Activated T-helper 1 cell treated with anti-CD3 and anti-CD28 coated beads, Interleukin-2, amount 50 U/mL, for 16 hours (primary cell): ENCODE data around the gene NUCB1.
"Not testable (repeated sequence)": the region's sequence is repeated elsewhere in the genome, so short reads cannot be mapped to it uniquely, and the experiment has no call there.

Experiments used
- DNase-seq, 2 donors: peaks; one replicate each; pipeline ENCODE4 v3.0.0-alpha.2; 2020; ENCODE audit warnings: low read depth in 1 of 2, low spot score in 1 of 2

NUCB1 gene

DNA sequence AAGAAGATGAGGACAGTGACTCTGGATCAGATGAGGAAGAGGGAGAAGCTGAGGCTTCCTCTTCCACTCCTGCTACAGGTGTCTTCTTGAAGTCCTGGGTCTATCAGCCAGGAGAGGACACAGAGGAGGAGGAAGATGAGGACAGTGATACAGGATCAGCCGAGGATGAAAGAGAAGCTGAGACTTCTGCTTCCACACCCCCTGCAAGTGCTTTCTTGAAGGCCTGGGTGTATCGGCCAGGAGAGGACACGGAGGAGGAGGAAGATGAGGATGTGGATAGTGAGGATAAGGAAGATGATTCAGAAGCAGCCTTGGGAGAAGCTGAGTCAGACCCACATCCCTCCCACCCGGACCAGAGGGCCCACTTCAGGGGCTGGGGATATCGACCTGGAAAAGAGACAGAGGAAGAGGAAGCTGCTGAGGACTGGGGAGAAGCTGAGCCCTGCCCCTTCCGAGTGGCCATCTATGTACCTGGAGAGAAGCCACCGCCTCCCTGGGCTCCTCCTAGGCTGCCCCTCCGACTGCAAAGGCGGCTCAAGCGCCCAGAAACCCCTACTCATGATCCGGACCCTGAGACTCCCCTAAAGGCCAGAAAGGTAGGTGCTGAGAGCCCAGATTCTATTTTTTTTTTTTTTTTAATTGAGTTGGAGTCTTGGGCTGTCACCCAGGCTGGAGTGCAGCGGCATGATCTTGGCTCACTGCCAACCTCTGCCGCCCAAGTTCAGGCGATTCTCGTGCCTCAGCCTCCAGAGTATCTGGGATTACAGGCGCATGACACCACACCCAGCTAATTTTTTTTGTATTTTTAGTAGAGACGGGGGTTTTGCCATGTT lies 25.6 kb upstream of the NUCB1 start:
- no peak for DNase-seq

- not testable (repeated sequence) for DNase-seq
Measured at GRCh38 chr19:48876043-48876981, 23.8 kb upstream of the NUCB1 start.

DNA sequence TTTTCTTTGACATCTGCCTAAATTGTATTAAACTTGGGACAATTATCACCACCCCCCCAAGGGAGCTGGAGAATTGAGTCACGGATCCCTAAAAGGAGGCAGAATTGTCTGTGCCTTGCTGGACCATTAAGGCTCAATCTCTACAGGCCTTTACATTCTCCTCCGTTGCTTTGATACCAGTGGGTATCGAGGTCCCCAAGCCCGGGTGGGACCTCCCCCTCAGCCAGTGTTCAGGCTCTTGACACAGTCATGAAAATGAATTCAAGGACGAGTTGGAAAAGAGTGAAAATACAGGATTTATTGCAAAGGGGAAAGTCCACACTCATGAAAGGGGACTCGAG lies 22.3 kb upstream of the NUCB1 start:
- no peak for DNase-seq

DNA sequence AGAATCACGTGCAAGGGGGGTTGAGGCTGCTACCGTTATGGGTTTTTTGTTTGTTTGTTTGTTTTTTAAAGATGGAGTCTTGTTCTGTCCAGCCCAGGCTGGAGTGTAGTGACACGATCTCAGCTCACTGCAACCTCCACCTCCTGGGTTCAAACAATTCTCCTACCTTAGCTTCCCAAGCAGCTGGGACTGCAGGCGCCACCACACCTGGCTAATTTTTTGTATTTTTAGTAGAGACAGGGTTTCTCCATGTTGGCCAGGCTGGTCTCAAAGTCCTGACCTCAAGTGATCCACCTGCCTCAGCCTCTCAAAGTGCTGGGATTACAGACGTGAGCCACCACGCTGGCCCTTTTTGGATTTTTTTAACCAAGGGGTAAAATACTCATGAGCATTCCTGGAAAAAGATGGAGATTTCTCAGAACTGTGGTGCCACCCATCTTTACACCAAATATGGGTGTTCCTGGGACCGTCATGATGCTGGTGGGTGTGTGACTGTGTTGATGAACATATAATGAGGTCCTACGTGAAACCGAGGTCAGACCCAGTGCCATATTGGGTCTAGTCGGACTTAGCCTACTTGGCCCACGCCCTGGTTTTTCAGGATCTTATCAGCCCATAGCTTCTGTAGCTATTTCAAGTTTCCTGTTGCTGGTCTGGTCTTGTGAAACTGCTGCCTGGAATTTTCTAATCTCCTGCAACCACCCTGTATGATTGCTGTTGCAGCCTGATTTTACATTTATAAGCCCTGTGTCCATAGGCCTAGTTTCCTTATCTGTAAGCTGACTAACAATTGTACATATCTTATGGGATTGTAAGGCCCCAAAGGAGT lies 21.7 kb upstream of the NUCB1 start:
- no peak for DNase-seq

GRCh38 chr19:48879025-48879637 lies 21.0 kb upstream of the NUCB1 start:
- DNase-seq, result no peak

DNA sequence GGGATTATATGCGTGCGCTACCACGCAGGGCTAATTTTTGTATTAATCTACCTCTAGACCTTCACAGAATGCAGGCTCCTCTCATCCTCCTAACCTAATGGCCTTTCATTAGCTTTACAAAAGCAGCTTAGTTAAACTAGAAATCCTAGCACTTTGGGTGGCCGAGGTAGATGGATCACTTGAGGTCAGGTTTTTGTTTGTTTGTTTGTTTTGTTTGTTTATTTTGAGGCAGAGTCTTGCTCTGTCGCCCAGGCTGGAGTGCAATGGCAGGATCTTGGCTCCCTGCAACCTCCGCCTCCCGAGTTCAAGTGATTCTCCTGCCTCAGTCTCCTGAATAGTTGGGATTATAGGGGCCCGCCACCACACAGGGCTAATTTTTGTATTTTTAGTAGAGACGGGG lies 20.4 kb upstream of the NUCB1 start:
- not testable (repeated sequence) for DNase-seq

GRCh38 chr19:48881741-48882657 lies 18.1 kb upstream of the NUCB1 start:
- DNase-seq, result no peak

- DNase-seq, result no peak
Measured at GRCh38 chr19:48883726-48884125, 16.4 kb upstream of the NUCB1 start.

GRCh38 chr19:48887861-48888612 lies 12.1 kb upstream of the NUCB1 start:
- DNase-seq, result no peak

DNA sequence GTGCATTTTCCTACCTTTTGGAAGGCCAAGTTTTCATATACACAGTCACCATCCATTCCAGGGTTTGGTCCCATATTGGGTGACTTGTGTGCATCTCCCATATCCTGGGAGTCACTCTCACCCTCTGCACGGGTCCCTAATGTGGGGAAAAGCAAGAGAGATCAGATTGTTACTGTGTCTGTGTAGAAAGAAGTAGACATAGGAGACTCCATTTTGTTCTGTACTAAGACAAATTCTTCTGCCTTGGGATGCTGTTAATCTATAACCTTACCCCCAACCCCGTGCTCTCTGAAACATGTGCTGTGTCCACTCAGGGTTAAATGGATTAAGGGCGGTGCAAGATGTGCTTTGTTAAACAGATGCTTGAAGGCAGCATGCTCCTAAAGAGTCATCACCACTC lies 10.6 kb upstream of the NUCB1 start:
- not testable (repeated sequence) for DNase-seq

DNA sequence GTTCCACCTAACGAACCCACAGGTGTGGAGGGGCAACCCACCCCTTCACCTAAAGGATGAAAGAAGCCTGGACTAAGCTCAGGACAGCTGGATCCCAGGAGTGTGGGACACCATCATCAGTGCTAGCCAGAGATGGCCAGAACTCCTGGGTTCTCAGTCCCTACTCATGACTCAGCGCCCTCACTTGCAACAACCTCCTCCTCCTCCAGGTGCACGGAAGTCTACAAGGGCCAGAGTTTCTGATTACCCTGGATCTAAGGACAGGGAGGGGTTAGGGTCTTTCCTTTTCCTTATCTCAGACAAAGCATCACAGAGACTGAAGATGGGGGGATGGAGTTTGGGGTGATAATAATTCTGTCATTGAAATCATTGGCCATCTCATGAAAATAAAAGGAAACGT lies 9.6 kb upstream of the NUCB1 start:
- DNase-seq, result no peak

DNA sequence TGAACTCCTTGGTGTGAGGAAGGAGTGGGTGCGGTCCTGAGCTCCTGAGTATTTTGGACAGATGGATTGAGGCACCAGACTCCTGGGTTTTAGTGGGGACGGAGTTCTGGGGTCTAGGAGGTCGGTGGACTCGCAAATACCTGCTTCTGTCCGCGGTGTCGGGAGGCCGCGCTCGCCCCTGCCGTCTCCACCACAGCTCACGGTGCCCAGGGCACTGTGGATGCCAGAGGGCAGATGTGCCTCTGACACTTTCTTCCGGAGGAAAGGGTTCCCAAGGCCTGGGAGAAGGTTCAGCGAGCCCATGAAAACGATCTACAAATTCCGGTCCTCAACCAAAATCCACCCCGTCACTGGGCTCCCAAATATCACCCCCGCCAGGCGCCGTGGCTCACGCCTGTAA lies 4.9 kb upstream of the NUCB1 start:
- no peak for DNase-seq

- no peak for DNase-seq
Measured at GRCh38 chr19:48896191-48896720, 3.9 kb upstream of the NUCB1 start.

DNA sequence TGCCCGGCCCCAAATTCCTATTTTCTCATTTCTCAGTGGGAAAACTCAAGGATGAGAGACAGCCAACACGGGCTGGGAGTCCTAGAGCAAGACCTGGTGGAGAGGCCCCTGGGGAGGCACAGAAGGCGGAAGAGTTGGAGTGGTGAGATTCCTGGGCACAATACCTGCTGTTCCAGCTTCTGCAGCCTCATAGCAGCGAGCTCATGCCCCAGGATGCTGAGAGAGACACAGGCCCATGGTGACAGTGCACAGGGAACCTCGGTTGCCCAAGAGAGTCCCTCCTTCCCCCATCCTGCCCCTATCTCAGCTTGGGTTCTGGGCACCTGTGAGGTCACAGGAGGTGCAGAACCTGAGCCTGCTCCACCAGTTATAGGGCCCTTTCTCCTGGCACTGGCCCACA lies 2.9 kb upstream of the NUCB1 start:
- DNase-seq, result no peak

- DNase-seq, result not testable (repeated sequence)
Measured at GRCh38 chr19:48899386-48899749, 744 bp upstream of the NUCB1 start.

- no peak for DNase-seq
Measured at GRCh38 chr19:48900477-48901406, 630 bp downstream of the NUCB1 start.

DNA sequence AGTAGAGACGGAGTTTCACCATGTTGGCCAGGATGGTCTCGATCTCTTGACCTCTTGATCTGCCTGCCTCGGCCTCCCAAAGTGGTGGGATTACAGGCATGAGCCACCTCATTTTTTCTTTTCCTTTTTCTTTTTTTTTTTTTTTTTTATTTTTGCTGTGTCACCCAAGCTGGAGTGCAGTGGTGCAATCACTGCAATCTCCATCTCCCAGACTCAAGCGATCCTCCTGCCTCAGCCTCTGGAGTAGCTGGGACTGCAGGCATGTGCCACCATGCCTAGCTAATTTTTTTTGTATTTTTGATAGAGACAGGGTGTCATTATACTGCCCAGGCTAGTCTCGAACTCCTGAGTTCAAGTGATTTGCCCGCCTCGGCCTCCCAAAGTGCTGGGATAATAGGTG lies 2.2 kb downstream of the NUCB1 start:
- DNase-seq, result not testable (repeated sequence)

DNA sequence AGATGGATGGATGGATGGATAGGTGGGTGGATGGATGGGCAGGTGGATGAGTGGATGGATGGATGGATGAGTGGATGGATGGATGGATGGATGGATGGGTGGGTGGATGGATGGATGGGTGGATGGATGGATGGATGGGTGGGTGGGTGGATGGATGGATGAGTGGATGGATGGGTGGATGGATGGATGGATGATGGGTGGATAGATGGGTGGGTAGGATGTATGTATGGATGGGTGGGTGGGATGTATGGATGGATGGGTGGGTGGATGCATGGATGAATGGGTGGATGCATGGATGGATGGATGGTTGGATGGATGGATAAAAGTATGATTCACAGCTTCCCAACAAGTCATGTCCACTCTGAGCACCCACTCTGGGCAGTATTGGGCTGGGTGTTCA lies 3.7 kb downstream of the NUCB1 start:
- DNase-seq, result not testable (repeated sequence)
